Activated CD8-positive, alpha-beta memory T cell treated with anti-CD3 and anti-CD28 coated beads, Interleukin-2, amount 10 ng/mL, durations not matched to agents 7 days and 5 days (primary cell): ENCODE data around the gene SLC35G4. TPM values are rescaled to one million over a fixed set of nuclear protein-coding genes. Genes with fewer than 3 reads are reported as not detected.
"Not testable (repeated sequence)": the region's sequence is repeated elsewhere in the genome, so short reads cannot be mapped to it uniquely, and the experiment has no call there.

Experiments used
- ATAC-seq: fragments of 150-1000 bp; cut with Tn5 transposase; one replicate; pipeline ENCODE4 v1.10.0; 2021; ENCODE audit warnings: moderate library complexity
- CTCF ChIA-PET: fragments of 350-600 bp; sonication (Branson Sonifier 250); formaldehyde crosslinking; loops from one replicate; lab custom pipeline; 2021; ENCODE audit warnings: antibody characterized with exemption; lab: Charles Lee
- DNase-seq: peaks from one replicate; pipeline ENCODE4 v3.0.0-alpha.2; 2020
- H3K27ac Mint-ChIP-seq: one replicate; pipeline ENCODE4 v1.8.0; 2021; ENCODE audit warnings: mild to moderate bottlenecking, mixed read lengths
- H3K27me3 Mint-ChIP-seq: one replicate; pipeline ENCODE4 v1.8.0; 2021; ENCODE audit warnings: mixed read lengths
- H3K36me3 Mint-ChIP-seq: one replicate; pipeline ENCODE4 v1.8.0; 2021; ENCODE audit warnings: mild to moderate bottlenecking, mixed read lengths
- H3K4me1 Mint-ChIP-seq: one replicate; pipeline ENCODE4 v1.8.0; 2021; ENCODE audit warnings: mixed read lengths
- H3K4me3 Mint-ChIP-seq: one replicate; pipeline ENCODE4 v1.8.0; 2021; ENCODE audit warnings: mild to moderate bottlenecking, moderate library complexity, mixed read lengths
- H3K9me3 Mint-ChIP-seq: one replicate; pipeline ENCODE4 v1.8.0; 2022; ENCODE audit warnings: low read depth, mixed read lengths
- total RNA-seq, 2 experiments: library from RNA; stranded (reverse); gene quantifications; one replicate each; pipeline ENCODE4 v1.2.3, GENCODE V29; 2021

The SLC35G4 gene
- total RNA-seq = not detected

DNA sequence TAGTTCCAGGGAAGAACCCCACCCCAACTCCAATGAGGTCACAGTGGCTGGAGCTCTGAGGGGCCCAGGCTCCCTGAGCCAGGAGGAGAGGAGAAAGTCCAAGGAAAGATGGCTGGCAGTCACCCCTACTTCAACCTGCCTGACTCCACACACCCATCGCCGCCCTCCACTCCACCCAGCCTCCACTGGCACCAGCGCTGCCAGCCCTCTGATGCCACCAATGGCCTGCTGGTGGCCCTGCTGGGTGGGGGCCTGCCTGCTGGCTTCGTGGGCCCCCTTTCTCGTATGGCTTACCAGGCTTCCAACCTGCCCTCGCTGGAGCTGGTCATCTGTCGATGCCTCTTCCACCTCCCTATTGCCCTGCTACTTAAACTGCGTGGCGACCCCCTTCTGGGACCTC, at the start of gene SLC35G4:
Gene SLC35G4 (plus strand): TSS at position 109 of the 400 bp plus-strand sequence. CDS start 0 bp downstream, at position 109.
- DNase-seq, H3K9me3 Mint-ChIP-seq, H3K4me1 Mint-ChIP-seq, ATAC-seq, H3K4me3 Mint-ChIP-seq, H3K27ac Mint-ChIP-seq, H3K36me3 Mint-ChIP-seq, CTCF ChIA-PET: not testable (repeated sequence)
- peaks cover 14% of the 10 kb centered on the region for H3K27me3 Mint-ChIP-seq

DNA sequence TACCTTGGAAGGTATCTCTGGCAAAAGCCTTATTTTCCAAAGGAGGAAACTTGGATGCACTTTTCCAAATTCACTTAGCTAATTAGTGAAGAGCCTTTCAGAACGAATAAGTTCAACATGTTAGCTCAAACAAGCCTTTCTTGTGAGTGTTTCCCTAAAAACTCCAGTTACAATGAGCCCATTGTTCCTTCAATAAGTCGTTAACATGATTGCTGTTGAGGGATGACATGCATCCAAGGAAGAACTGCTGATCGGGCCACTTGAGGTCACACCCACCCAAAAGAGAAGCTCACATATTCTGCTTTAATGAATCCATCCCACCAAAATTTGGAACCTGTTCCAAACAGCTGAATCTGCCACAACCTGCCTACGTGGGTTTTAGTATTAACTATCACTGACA, 48.1 kb upstream of the SLC35G4 start:
- Mint-ChIP-seq H3K4me3 (no peak overlapping the region), H3K9me3 (no peaks in the 10 kb centered on the region), H3K27ac (no peak overlapping the region), H3K36me3 (no peaks in the 10 kb centered on the region), H3K4me1 (no peaks in the 10 kb centered on the region), H3K27me3 (peaks cover 2% of the 10 kb centered on the region)
- ATAC-seq = no peak
- CTCF ChIA-PET = interaction anchor here (2.3 kb wide), 1 partner anchor 8 kb away, joined by 9 read pairs; no protein-coding TSS in a partner anchor
- DNase-seq = no peak

DNA sequence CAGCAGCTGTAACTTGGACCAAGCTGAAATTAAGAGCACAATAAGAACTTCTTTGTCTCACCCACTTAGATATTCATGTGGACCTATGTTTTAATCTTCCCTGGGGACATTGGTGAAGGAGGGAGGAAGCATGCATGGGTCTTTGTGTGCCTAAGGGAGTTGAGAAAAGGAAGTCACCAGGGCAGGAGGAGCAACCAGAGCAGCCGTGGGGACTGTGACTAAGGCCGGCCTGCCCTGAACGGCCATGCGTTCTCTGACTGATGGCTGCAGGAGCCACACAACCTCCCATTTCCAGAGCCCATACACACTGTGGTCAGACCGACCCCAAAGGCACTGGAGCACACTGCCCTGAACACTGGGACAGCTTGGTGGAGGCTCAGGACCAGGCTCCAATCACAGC, 43.7 kb upstream of the SLC35G4 start:
- H3K27ac Mint-ChIP-seq = no peak overlapping the region
- DNase-seq (no peak), ATAC-seq (no peak)
- no peak overlapping the region for H3K4me3 Mint-ChIP-seq
- H3K36me3 Mint-ChIP-seq = no peaks in the 10 kb centered on the region
- H3K9me3 Mint-ChIP-seq = no peaks in the 10 kb centered on the region
- H3K27me3 Mint-ChIP-seq = no peaks in the 10 kb centered on the region
- CTCF ChIA-PET = no interaction called here
- H3K4me1 Mint-ChIP-seq = no peaks in the 10 kb centered on the region

DNA sequence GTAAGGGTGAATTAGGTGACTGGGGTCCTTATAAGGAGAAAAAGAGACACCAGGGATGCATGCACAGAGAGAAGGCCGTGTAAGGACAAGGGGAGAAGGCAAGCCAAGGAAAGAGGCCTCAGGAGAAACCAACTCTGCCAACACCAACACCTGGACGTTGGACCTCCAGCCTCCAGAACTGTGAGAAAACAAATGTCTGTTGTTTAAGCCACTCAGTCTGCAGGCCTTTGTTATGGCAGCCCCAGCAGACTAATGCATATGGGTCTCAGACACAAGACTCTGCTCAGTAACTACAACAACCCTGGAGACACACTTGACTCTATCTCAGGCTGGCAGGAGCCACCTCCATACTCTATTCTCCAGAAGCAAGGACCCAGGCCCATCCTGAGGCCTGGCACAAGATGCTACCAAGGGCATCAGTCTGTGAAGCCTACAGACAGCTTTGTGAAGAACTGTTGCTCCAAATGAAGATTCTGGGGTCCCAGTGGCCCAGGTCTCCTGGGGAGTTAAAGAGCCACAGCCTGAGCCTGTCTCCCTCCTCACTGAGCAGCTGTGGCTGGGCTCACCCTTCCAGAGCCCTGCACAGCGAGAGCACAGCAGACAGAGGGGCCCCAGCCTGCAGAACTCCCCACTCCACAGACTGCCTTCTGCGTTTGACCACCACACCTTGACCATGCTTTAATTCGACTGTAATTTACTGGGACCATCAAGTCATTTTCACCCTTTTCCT, 43.0 kb upstream of the SLC35G4 start:
- no peak overlapping the region for H3K4me3 Mint-ChIP-seq
- no peaks in the 10 kb centered on the region for H3K9me3 Mint-ChIP-seq
- no peaks in the 10 kb centered on the region for H3K36me3 Mint-ChIP-seq
- no peaks in the 10 kb centered on the region for H3K27me3 Mint-ChIP-seq
- H3K4me1 Mint-ChIP-seq = no peaks in the 10 kb centered on the region
- H3K27ac Mint-ChIP-seq = no peak overlapping the region
- ATAC-seq (no peak), DNase-seq (no peak)
- CTCF ChIA-PET = no interaction called here

DNA sequence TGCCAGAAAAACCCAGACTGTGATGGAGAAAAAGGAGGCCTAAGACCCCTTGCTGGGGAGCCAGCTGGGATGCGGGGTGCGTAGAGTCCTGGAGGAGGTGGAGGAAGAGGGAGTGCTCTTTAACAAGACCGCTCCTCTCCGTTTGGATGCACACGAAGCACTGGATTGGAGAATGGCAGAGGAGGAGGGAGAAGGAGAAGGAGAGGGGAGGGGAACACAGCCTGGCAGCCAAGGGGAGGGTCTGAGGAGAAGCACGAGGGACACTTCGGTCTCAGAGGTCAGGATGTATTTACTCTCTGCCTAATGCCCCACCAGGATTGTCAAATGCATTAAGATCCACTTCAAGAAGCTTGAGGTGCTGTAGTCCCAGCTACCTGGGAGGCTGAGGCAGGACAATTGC, 42.0 kb upstream of the SLC35G4 start:
- CTCF ChIA-PET = no interaction called here
- no peaks in the 10 kb centered on the region for H3K4me1 Mint-ChIP-seq
- no peak overlapping the region for H3K4me3 Mint-ChIP-seq
- no peak overlapping the region for H3K27ac Mint-ChIP-seq
- ATAC-seq (no peak), DNase-seq (no peak)
- H3K9me3 Mint-ChIP-seq = no peaks in the 10 kb centered on the region
- peaks cover 5% of the 10 kb centered on the region for H3K27me3 Mint-ChIP-seq
- H3K36me3 Mint-ChIP-seq = no peaks in the 10 kb centered on the region

DNA sequence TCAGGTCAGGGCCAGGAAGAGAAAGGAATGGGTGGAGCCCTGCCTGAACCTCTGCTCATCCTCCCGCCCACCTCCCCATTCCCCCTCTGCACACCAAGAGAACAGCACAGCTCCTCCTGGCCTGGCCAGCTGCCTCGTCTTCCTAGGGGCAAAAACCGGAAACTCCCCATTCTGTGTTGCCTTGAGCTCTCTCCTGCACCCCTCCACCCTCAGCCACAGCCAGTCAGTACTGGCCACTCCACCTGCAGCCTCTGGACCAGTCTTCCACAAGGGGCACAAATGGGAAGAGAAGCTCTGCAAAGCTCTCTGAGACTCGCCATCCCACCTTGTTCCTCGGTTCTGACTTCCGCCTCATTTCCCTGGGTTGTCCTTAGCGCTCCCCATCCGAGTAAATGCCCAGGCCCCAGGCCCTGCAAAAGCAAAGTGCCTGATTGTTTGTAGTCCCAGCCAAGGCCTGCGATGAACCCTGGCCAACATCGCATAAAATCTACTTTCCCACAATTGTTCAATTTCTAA, 39.3 kb upstream of the SLC35G4 start:
- H3K9me3 Mint-ChIP-seq = no peaks in the 10 kb centered on the region
- H3K27ac Mint-ChIP-seq = no peak overlapping the region
- DNase-seq = no peak
- peaks cover 19% of the 10 kb centered on the region for H3K27me3 Mint-ChIP-seq
- no peaks in the 10 kb centered on the region for H3K4me1 Mint-ChIP-seq
- H3K36me3 Mint-ChIP-seq = no peaks in the 10 kb centered on the region
- CTCF ChIA-PET = interaction anchor here (0.6 kb wide), 1 partner anchor 9 kb away, joined by 3 read pairs; no protein-coding TSS in a partner anchor
- no peak overlapping the region for H3K4me3 Mint-ChIP-seq
- ATAC-seq = no peak

DNA sequence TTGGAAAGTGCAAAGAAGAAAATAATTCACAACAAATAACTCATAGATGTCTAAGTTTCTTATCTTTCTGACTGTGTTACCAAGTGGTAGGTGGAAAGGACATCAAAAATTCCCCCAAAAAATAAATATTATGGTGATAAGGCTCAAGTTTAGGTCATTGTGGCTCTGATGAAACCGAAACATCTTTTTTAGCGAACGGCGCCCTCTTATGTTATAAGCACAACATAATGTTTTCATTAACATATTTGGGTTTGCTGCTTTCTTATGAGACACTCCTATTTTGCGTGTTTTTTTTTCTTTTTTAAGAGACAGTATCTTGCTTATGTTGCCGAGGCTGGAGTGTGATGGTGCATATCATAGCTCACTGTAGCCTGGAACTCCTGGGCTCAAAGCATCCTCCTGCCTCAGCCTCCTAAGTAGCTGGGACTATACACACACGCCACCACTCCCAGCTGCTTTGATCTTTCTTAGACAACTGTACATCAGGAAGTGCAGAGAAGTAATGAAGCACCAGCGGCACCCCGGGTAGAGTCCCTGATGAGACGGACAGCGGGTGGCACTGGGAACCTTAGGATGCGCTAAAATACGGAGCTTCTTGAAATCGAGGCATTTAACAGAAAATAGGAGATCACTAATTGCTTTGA, 38.5 kb upstream of the SLC35G4 start:
- peaks cover 20% of the 10 kb centered on the region for H3K27me3 Mint-ChIP-seq
- CTCF ChIA-PET = interaction anchor here (0.6 kb wide), 1 partner anchor 8 kb away, joined by 3 read pairs; no protein-coding TSS in a partner anchor
- no peaks in the 10 kb centered on the region for H3K9me3 Mint-ChIP-seq
- H3K4me1 Mint-ChIP-seq = no peaks in the 10 kb centered on the region
- no peak for ATAC-seq
- H3K27ac Mint-ChIP-seq = no peak overlapping the region
- H3K4me3 Mint-ChIP-seq = no peak overlapping the region
- H3K36me3 Mint-ChIP-seq = no peaks in the 10 kb centered on the region
- no peak for DNase-seq

DNA sequence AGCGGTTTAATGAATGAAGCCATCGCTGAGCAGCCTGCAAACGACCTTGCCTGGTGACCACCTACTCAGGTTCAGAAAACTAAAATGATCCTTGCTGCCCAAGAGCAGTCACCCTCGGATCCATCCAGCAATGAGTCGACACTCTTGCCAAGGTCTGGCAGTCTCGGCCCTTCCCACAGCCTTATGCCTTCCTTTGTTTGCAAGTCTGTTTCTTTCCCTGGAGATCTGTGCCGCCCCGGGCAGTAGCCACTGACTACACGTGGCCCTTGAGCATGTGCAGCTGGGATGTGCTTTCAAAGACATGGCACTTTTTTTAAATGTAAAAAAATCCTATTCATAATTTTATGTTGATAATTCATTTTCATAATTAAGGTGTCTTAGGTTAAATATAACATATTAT, 37.2 kb upstream of the SLC35G4 start:
- peaks cover 25% of the 10 kb centered on the region for H3K27me3 Mint-ChIP-seq
- DNase-seq = no peak
- CTCF ChIA-PET = no interaction called here
- H3K4me1 Mint-ChIP-seq = peaks cover 2% of the 10 kb centered on the region
- no peak overlapping the region for H3K27ac Mint-ChIP-seq
- no peak overlapping the region for H3K4me3 Mint-ChIP-seq
- H3K9me3 Mint-ChIP-seq = no peaks in the 10 kb centered on the region
- no peak for ATAC-seq
- H3K36me3 Mint-ChIP-seq = no peaks in the 10 kb centered on the region

DNA sequence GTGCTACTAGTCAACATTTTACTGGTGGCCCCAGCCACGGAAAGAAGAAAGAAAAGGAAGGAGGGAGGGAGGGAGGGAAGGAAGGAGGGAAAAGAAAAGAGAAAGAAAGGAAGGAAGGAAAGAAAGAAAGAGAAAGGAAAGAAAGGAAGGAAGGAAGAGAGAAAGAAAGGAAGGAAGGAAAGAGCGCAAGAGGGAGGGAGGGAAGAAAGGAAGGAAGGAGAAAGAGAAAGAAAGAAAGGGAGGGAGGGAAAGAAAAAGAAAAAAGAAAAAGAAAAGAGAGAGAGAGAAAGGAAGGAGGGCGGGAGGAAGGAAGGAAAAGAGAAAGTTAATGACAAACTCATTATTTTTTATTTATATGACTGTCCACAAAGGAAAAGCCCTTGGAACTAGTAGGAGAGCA, 34.9 kb upstream of the SLC35G4 start:
- peaks cover 12% of the 10 kb centered on the region for H3K4me1 Mint-ChIP-seq
- H3K27me3 Mint-ChIP-seq = peaks cover 26% of the 10 kb centered on the region
- no peak for ATAC-seq
- H3K27ac Mint-ChIP-seq = no peak overlapping the region
- H3K9me3 Mint-ChIP-seq = no peaks in the 10 kb centered on the region
- CTCF ChIA-PET = no interaction called here
- no peaks in the 10 kb centered on the region for H3K36me3 Mint-ChIP-seq
- DNase-seq = no peak
- H3K4me3 Mint-ChIP-seq = no peak overlapping the region

DNA sequence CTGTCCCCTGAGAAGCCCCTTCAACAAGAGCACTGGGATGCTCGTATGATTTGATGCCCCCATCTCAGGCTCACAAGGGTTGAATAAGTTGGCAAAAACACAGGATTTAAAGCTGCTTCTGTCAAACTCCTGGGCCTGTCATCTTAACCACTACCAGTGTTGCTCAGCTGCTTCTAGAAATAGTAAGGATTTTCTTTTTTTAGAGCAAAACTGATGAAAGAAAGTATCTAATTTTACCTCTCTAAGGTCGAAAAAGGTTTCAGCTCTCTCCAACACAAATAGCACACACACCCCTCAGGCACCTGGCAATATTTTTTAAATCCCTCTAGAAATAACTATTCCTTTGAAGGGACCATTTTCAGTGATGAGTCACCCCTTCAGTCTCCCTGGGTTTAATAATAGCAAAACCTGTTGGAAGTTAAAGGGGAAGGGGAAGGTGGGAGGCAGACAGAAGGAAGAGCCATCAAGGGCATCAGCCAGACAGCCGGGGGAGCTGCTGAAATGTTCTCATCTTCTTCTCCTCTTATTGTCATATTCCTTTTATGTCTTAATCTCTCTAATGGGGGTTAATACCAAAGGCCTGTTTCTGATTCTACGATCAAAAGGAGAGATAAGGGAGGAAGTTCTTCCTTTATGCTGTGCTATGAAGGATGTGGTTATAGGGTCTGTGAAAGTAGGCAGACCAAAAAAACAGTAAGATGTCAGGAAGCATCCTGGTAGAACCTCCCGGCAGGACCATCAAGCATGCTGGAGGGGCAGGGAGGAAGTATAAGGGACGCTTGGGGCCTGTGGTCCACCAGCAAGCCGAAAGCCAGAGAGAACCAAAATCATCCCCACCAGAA, 31.9 kb upstream of the SLC35G4 start:
- no peak overlapping the region for H3K4me3 Mint-ChIP-seq
- no peak for ATAC-seq
- H3K27ac Mint-ChIP-seq = no peak overlapping the region

DNA sequence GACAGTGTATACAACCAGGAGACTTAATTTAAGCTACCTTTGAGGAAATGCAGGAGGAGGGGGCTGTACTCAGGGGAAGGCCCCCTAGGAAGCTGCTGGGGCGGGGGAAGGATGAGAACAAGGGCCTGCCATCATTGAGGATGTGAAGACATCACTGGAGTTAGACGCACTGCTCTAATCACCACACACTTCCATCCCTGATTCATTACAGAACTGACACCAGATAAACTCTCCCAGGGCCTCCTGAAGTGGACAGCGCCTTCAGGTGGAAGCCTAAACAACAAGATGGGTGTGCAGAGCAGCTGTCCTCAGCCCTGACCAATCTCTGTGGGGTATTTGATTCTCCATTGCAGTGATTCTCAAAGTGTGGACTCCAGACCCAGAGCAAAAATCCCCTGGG, 30.6 kb upstream of the SLC35G4 start:
- Mint-ChIP-seq H3K4me3 (no peak overlapping the region), H3K4me1 (peaks cover 12% of the 10 kb centered on the region), H3K27ac (no peak overlapping the region), H3K9me3 (no peaks in the 10 kb centered on the region), H3K27me3 (peaks cover 27% of the 10 kb centered on the region), H3K36me3 (no peaks in the 10 kb centered on the region)
- DNase-seq (no peak), ATAC-seq (no peak)
- CTCF ChIA-PET = interaction anchor here (0.8 kb wide), 1 partner anchor 8 kb away, joined by 3 read pairs; no protein-coding TSS in a partner anchor

More for the DNA sequence above, 31.9 kb upstream of the SLC35G4 start:
- Mint-ChIP-seq H3K36me3 (no peaks in the 10 kb centered on the region), H3K9me3 (no peaks in the 10 kb centered on the region), H3K27me3 (peaks cover 27% of the 10 kb centered on the region), H3K4me1 (peaks cover 12% of the 10 kb centered on the region)
- CTCF ChIA-PET = no interaction called here
- no peak for DNase-seq

DNA sequence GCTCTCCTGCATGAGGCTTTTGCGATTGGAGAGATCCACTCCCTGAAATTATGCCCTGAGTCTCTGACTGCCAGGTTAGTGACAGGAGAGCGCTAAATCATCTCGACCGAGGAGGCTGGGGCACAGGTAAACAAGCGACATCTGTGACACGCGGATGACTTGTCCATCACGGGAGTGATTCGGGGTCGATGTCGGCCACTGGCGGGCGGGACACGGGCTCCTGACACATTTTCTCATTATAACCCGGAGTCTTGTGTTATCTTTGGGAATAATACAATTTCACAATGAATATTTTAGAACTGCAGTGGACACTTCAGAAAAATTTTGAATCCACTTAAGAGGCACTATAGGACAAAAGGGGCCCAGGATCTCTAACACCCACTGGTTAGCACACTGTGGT, 29.5 kb upstream of the SLC35G4 start:
- H3K36me3 Mint-ChIP-seq = peaks cover 2% of the 10 kb centered on the region
- CTCF ChIA-PET = no interaction called here
- H3K27me3 Mint-ChIP-seq = peaks cover 30% of the 10 kb centered on the region
- DNase-seq = no peak
- ATAC-seq = no peak
- no peak overlapping the region for H3K27ac Mint-ChIP-seq
- H3K4me3 Mint-ChIP-seq = no peak overlapping the region
- peaks cover 12% of the 10 kb centered on the region for H3K4me1 Mint-ChIP-seq
- H3K9me3 Mint-ChIP-seq = no peaks in the 10 kb centered on the region

DNA sequence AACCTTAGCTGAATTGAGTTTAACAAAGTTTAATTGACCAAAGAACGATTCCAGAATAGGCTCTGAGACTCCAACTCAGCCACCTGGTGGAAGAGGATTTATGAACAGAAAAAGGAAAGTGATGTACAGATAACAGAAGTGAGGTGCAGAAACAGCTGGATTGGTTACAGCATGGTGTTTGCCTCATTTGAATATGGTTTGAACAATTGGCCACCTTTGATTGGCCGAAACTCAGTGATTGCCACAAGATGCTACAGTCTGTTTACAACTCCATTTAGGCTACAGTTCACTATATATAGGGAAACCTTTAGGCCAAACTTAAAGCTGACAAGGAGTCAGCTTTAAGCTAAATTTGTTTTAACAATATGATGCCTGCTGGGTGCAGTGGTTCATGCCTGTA, 28.1 kb upstream of the SLC35G4 start:
- CTCF ChIA-PET = no interaction called here
- no peak overlapping the region for H3K27ac Mint-ChIP-seq
- no peak overlapping the region for H3K4me3 Mint-ChIP-seq

More for the DNA sequence above, 28.1 kb upstream of the SLC35G4 start:
- H3K9me3 Mint-ChIP-seq = peaks cover 1% of the 10 kb centered on the region
- ATAC-seq (no peak), DNase-seq (no peak)
- peaks cover 4% of the 10 kb centered on the region for H3K36me3 Mint-ChIP-seq
- peaks cover 31% of the 10 kb centered on the region for H3K27me3 Mint-ChIP-seq
- H3K4me1 Mint-ChIP-seq = peaks cover 12% of the 10 kb centered on the region
